Measurements from ENCODE around the gene OAS1.

- TF ChIP-seq L3MBTL2 (conservative IDR thresholded peaks at IDR 0.05): no peak
- no peak for TF ChIP-seq PKNOX1 (IDR thresholded peaks at IDR 0.05)
- TF ChIP-seq FOXA1 (IDR thresholded peaks at IDR 0.05): no peak
- TF ChIP-seq BHLHE40 (IDR thresholded peaks at IDR 0.05; ENCODE audit: borderline replicate concordance): no peak
- no peak for TF ChIP-seq ELF4 (IDR thresholded peaks at IDR 0.05)
Measured at GRCh38 chr12:112938751-112939150, 32.0 kb downstream of the OAS1 start.

Data from HEK293T (cell line).